GM19099 (cell line): ENCODE data around the gene NUDT22.
A peak's percentile ranks its signal among the peaks of the same experiment; 100 is the strongest.

Source experiments
- POLR2A ChIP-seq: IDR thresholded peaks from 3 replicates; pipeline ENCODE4 v1.6.1; 2011; ENCODE audit warnings: low read depth; ENCODE audit not compliant: insufficient read length; ENCODE audit errors: extremely low read depth

NUDT22 gene, protein sequence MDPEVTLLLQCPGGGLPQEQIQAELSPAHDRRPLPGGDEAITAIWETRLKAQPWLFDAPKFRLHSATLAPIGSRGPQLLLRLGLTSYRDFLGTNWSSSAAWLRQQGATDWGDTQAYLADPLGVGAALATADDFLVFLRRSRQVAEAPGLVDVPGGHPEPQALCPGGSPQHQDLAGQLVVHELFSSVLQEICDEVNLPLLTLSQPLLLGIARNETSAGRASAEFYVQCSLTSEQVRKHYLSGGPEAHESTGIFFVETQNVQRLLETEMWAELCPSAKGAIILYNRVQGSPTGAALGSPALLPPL

DNA sequence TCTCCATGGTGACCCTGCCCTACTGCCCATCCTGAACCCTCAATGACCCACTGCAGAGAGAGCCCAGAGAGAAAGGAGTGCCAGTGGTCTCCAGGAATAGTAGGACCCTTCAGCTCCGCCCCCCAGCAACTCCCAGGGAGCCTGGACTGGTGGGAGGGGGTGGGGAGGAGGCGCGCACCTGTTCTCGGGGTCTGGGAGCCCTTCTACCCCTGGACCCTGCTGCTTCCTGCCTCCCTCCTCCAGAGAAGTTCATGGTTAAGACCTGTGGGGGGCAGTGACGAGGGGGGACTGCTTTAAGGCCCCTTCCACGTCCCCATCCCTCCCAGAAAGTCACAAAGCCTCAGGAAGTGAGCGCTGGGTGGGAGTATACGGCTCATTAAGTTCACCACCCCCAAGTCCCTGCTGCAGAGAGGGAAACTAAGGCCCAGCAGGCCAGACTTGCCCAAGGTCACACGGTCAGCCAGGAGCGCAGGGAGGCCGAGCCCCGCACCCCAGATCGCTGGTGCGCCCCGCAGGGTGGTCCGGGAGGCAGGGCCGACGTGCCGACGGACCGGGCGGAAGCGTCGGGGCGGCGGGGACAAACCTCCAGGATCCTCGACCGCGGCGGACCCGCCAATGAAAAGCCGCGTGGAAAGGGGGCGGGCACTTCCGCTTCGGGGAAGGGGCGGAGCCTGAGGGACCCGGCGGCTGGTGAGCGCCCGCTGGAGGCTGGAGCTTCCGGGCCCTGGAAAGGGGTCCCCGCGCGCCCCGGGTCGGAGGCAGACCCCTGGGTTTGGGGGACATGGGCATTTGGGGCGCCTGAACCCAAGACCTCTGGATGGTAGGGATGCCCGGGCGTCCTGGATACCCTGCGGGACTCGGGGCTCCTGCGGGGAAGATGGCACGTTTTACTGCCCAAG lies at the start of gene NUDT22, which contains the start of gene TRPT1:
TSS of gene NUDT22 (plus strand) at position 667 of the 899 bp plus-strand sequence. CDS start 379 bp downstream, outside the sequence.
TSS of gene TRPT1 (minus strand) at position 579 of the 899 bp plus-strand sequence. CDS start at position 253, 326 bp downstream.
- TF ChIP-seq POLR2A = peak; percentile 74

DNA sequence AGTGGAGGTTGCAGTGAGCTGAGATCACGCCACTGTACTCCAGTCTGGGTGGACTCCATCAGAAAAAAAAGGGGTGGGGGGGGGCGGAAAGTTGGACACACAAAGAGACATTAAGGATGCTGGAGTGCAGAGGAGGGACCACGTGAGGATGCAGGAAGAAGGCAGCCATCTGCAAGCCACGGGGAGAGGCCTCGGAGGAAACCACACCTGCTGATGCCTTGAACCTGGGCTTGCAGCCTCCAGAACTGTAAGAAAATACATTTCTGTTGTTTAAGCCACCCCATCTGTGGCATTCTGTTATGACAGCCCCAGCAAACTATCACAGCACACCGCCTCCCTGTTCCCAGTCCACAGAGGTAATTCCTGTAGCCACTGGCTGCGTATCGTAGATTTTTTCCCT lies 49.3 kb upstream of the NUDT22 start:
- no peak for TF ChIP-seq POLR2A

DNA sequence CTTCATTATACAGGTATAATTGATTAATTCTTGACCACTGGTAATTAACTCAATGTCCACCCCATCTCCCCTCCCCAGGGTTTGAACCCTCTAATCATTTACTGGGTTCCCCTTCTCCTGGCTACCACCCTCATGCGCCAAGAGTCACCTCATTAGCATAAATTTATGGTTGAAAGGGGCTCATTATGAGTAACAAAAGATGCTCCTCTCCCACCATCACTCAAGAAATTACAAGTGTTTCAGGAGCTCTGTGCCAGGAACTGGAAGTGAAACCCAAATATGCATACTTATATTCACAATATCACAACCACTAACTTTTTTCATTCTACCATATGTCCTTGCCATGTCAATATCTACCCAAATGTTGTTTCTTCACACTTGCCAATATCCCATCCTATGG lies 47.9 kb upstream of the NUDT22 start:
- TF ChIP-seq POLR2A = no peak

- TF ChIP-seq POLR2A = no peak
Observed at GRCh38 chr11:64178951-64179639, 47.0 kb upstream of the NUDT22 start.

DNA sequence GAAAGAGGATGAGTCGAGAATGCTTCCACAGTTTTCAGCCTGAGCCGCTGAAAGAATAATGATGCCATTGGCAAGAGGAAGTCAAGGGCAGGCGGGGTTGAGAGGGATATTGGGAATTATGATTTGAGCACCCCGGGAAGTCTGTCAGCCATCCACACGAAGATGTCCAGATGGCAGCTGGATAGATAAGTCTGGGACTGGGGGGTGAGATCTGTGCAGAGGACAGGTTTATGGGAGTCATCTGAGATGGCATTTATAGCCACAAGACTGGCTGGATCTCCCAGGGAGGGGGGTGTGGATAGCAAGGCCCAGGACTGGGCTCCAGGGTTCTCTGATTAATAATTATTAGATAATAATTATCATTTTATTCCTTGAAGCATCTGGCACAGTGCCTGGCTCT lies 45.2 kb upstream of the NUDT22 start:
- no peak for TF ChIP-seq POLR2A

DNA sequence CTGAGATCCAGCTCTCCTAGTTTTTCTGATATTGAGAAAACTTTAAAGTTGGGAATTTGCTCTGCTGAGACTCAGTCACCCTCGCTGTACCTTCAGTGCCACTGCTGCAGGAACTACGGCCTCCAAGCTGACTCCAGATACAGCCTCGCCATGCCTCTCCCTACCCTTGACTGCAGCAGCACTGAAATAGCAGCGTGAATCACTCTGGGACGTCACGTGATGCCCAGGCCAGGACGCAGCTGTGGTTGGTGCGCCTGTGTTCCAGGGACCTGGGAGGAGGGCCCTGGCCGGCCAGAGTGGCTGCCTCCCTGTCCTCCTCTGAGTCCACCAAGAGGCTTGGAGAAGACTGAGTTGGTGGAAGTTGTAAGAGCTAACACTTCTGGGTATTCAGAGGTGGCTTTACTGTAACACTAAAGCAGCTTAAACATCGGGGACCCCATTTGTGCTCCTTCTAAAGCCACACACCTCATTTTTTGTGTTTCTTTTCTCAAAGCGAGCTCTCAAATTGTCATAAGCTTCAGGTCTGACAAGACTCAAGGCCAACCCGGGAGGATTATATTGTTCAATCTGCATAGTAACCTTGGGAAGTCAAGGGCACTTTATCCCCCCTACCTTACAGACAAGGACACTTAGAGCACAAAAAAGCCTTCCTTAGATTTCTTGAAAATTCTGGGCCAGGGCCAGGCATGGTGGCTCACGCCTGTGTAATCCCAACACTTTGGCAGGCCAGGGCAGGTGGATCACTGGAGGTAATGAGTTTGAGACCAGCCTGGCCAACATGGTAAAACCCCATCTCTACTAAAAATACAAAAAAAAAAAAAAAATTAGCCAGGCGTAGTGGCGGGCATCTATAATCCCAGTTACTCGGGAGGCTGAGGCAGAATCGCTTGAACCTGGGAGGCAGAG lies 44.3 kb upstream of the NUDT22 start:
- TF ChIP-seq POLR2A = peak; percentile 48

DNA sequence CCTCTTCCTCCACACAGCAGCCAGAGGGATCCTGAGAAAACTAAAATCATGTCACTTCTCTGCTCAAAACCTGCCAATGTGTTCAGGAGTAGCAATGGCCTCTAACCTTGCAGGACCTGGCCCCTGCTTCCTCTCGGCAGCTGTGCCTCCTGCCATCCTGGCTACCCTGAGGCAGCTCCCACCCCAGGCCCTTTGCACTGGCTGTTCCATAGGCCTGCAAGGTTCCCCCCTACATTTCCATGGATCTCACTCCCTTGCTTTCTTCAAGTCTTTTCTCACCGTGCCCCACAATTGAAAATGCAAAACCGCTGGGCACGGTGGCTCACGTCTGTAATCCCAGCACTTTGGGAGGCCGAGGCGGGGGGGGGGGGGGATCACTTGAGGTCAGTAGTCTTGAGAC lies 42.2 kb upstream of the NUDT22 start:
- TF ChIP-seq POLR2A = no peak

GRCh38 chr11:64185175-64185692 lies 40.8 kb upstream of the NUDT22 start:
- peak; percentile 99 for TF ChIP-seq POLR2A

- peak; percentile 53 for TF ChIP-seq POLR2A
Observed at GRCh38 chr11:64185693-64186491, 40.2 kb upstream of the NUDT22 start, which contains the start of gene STIP1. TSS of gene STIP1 (plus strand) at chr11:64186171. CDS start at chr11:64186262, 91 bp downstream.

GRCh38 chr11:64186492-64187165 lies 39.4 kb upstream of the NUDT22 start:
- TF ChIP-seq POLR2A = no peak

- no peak for TF ChIP-seq POLR2A
Observed at GRCh38 chr11:64192434-64192833, 33.6 kb upstream of the NUDT22 start.

DNA sequence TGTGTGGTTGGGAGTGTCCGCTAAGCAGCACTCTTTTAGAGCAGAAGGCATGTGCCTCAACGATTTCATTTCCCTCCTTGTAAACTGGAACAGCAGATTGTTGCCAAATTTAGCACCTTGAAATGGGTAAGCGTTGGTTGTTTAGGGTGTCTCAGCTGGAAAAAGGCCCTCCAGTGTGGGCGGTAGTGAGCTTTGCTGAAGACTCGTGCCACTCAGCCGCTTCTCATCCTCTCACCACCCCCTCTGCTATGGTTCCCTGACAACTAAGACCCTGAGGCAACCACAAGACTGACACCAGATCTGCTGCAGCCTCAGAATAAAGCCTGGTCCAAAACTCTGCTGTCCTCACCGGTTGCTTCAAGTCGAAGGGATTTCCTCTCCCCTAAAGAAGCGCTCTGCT lies 29.4 kb upstream of the NUDT22 start:
- TF ChIP-seq POLR2A = no peak
